ENCODE data around the gene MORC2.

GRCh38 chr22:30879415-30879797, 89.2 kb downstream of the MORC2 start:
- TF ChIP-seq POLR2A (IDR thresholded peaks at IDR 0.05) (no peak), POLR2AphosphoS5 (IDR thresholded peaks at IDR 0.05) (no peak)
- TF ChIP-seq, protein P1, sequence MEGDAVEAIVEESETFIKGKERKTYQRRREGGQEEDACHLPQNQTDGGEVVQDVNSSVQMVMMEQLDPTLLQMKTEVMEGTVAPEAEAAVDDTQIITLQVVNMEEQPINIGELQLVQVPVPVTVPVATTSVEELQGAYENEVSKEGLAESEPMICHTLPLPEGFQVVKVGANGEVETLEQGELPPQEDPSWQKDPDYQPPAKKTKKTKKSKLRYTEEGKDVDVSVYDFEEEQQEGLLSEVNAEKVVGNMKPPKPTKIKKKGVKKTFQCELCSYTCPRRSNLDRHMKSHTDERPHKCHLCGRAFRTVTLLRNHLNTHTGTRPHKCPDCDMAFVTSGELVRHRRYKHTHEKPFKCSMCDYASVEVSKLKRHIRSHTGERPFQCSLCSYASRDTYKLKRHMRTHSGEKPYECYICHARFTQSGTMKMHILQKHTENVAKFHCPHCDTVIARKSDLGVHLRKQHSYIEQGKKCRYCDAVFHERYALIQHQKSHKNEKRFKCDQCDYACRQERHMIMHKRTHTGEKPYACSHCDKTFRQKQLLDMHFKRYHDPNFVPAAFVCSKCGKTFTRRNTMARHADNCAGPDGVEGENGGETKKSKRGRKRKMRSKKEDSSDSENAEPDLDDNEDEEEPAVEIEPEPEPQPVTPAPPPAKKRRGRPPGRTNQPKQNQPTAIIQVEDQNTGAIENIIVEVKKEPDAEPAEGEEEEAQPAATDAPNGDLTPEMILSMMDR (IDR thresholded peaks at IDR 0.05 in 8 of 11, conservative IDR thresholded peaks at IDR 0.05 in 3 of 11), result no peak
